ENCODE results near the gene COX8C. TPM values are rescaled to one million over a fixed set of nuclear protein-coding genes. Genes with fewer than 3 reads are reported as not detected.

COX8C gene
- total RNA-seq, 2 experiments from 2014 or later, result not detected

DNA sequence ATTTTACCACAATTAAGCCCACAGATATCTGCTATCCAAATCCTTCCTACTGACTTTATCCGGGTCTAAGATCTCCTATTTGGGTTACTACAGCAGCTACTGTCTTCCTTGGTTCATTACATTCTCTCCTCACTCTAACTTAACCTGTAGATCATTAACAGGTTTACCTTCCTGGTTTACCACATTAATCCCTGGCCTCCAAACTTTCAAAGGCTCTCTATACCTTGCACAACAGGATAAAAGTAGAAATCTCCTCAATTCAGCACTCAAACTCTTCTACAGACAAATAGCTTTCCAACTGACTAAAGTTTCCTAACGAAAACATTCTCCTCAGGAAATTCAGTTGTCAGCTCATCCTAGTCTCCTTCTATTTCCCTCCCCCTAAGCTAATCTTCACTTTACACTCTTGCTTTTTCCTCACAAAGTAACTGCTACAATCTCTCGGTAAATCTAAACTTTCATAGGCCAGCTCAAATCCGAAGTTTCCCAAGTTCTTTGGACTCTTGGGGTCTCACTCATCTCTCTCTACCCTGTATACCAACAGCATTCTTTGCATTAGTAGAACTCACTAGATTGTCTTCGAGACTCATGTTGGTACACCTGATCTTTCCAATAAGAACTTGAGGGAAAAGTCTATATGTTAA is 16.9 kb upstream of the COX8C start:
- H3K27ac Mint-ChIP-seq, result no peak overlapping the region
- CTCF ChIA-PET, result no interaction called here
- no peak overlapping the region for H3K4me3 Mint-ChIP-seq
- no peaks in the 10 kb centered on the region for H3K9me3 Mint-ChIP-seq
- peaks cover 2% of the 10 kb centered on the region for H3K36me3 Mint-ChIP-seq (ENCODE audit: low read depth)
- no peak for DNase-seq
- POLR2A ChIA-PET, result no interaction called here
- no peaks in the 10 kb centered on the region for H3K27me3 Mint-ChIP-seq
- H3K4me1 Mint-ChIP-seq, result peaks cover 48% of the 10 kb centered on the region

- ChIA-PET POLR2A (no interaction called here), CTCF (no interaction called here)
- Mint-ChIP-seq H3K4me1 (peaks cover 48% of the 10 kb centered on the region), H3K27me3 (no peaks in the 10 kb centered on the region), H3K9me3 (no peaks in the 10 kb centered on the region), H3K27ac (no peak overlapping the region), H3K36me3 (ENCODE audit: low read depth) (no peaks in the 10 kb centered on the region), H3K4me3 (peak overlapping the region; percentile 91)
- DNase-seq, result no peak
Observed at GRCh38 chr14:93330609-93331000, 16.4 kb upstream of the COX8C start.

DNA sequence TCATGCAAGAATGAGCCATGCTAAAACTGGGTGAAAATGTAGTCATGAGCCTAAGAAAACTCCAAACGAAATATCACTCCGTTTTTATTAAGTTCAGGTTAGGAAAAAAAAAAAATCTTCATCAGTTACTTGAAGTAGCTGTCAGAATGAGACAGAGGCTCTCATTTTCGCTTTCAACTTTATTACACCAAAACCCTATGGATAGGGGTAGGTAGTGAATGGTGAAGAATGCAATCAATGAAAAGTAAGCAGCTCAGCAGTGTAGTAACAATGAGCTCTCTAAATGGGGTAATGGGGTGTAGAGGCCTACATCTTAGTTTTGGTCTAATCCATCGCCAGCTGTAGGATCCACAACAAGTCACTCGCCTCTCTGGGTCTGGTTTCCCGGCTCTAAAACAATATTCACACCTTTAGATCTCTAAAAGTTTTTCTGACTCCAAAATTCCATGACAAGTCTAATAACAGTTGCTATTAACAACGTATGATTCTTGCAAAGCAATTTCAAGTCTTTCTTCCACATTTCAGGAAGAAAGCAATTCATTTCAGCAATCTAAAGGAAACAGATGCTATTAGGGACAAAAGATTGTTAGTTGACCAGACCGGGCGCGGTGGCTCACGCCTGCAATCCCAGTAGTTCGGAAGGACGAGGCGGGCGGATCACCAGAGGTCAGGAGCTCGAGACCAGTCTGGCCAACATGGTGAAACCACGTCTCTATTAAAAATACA is 15.8 kb upstream of the COX8C start:
- Mint-ChIP-seq H3K27me3 (no peaks in the 10 kb centered on the region), H3K9me3 (no peaks in the 10 kb centered on the region), H3K4me3 (peak overlapping the region; percentile 91), H3K4me1 (peaks cover 48% of the 10 kb centered on the region), H3K27ac (no peak overlapping the region), H3K36me3 (ENCODE audit: low read depth) (no peaks in the 10 kb centered on the region)
- no peak for DNase-seq
- ChIA-PET CTCF (interaction anchor here (1.0 kb wide), 1 partner anchor 154 kb away, joined by 3 read pairs; no protein-coding TSS in a partner anchor), POLR2A (no interaction called here)

DNA sequence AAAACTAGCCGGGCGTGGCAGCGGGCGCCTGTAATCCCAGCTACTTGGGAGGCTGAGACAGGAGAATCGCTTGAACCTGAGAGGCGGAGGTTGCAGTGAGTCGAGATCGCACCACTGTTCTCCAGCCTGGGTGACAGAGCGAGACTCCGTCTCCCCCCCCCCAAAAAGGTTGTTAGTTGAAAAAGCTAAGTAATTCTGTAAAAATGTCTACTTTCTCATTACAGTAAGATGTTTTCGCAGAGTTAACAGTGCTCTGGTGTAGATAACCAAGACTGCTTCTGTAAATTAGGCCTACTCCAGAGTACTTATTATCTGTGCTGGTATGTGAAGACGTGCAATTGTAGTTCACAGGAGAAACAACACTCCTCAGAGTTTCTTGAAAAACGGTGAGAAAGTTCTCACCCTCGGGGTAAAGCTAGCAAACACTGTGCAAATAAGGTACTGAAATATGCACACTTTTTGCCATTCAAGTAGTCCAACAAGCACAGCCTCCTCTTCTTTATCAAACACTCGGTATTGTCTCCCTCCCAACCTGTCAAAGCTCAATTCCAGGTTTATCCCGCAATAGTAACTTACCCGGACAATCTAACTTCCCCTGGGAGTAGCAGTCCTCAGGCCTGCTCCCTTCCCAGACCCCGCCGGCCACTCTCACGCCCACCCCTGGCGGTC is 15.1 kb upstream of the COX8C start:
- CTCF ChIA-PET, result interaction anchor here (0.6 to 1.0 kb wide), 2 partner anchors 15 to 155 kb away, joined by 3 to 4 read pairs; no protein-coding TSS in a partner anchor
- no peaks in the 10 kb centered on the region for H3K36me3 Mint-ChIP-seq (ENCODE audit: low read depth)
- H3K4me3 Mint-ChIP-seq, result peak overlapping the region; percentile 91
- no peak for DNase-seq
- H3K9me3 Mint-ChIP-seq, result peaks cover 3% of the 10 kb centered on the region
- POLR2A ChIA-PET, result no interaction called here
- H3K27ac Mint-ChIP-seq, result peak overlapping the region; percentile 90
- peaks cover 48% of the 10 kb centered on the region for H3K4me1 Mint-ChIP-seq
- no peaks in the 10 kb centered on the region for H3K27me3 Mint-ChIP-seq

- Mint-ChIP-seq H3K4me1 (peaks cover 47% of the 10 kb centered on the region), H3K9me3 (peaks cover 7% of the 10 kb centered on the region), H3K27ac (peak overlapping the region; percentile 90), H3K4me3 (peak overlapping the region; percentile 91), H3K36me3 (ENCODE audit: low read depth) (no peaks in the 10 kb centered on the region), H3K27me3 (no peaks in the 10 kb centered on the region)
- ChIA-PET POLR2A (no interaction called here), CTCF (interaction anchor here (0.6 to 1.0 kb wide), 2 partner anchors 15 to 155 kb away, joined by 3 to 4 read pairs; no protein-coding TSS in a partner anchor)
- DNase-seq, result peak; percentile 31
Observed at GRCh38 chr14:93332397-93332852, 14.6 kb upstream of the COX8C start.

- peak within 1 kb of the TSS; percentile 91 for H3K4me3 Mint-ChIP-seq
- peak; percentile 94 for DNase-seq
- no peaks in the 10 kb centered on the region for H3K36me3 Mint-ChIP-seq (ENCODE audit: low read depth)
- ChIA-PET POLR2A (no interaction called here), CTCF (no interaction called here)
- peak within 1 kb of the TSS; percentile 90 for H3K27ac Mint-ChIP-seq
- no peaks in the 10 kb centered on the region for H3K27me3 Mint-ChIP-seq
- H3K4me1 Mint-ChIP-seq, result peaks cover 42% of the 10 kb centered on the region
- peaks cover 7% of the 10 kb centered on the region for H3K9me3 Mint-ChIP-seq
Observed at GRCh38 chr14:93332853-93333630, 13.9 kb upstream of the COX8C start, which contains the start of gene BTBD7. TSS of gene BTBD7 (minus strand) at chr14:93333036. CDS start at chr14:93296051, 36,985 bp downstream.

- DNase-seq, result no peak
- Mint-ChIP-seq H3K4me1 (peaks cover 42% of the 10 kb centered on the region), H3K27ac (peak overlapping the region; percentile 86), H3K9me3 (peaks cover 7% of the 10 kb centered on the region), H3K4me3 (peak overlapping the region; percentile 91), H3K27me3 (no peaks in the 10 kb centered on the region), H3K36me3 (ENCODE audit: low read depth) (no peaks in the 10 kb centered on the region)
- CTCF ChIA-PET, result no interaction called here
- POLR2A ChIA-PET, result no interaction called here
Observed at GRCh38 chr14:93333631-93334103, 13.3 kb upstream of the COX8C start.

DNA sequence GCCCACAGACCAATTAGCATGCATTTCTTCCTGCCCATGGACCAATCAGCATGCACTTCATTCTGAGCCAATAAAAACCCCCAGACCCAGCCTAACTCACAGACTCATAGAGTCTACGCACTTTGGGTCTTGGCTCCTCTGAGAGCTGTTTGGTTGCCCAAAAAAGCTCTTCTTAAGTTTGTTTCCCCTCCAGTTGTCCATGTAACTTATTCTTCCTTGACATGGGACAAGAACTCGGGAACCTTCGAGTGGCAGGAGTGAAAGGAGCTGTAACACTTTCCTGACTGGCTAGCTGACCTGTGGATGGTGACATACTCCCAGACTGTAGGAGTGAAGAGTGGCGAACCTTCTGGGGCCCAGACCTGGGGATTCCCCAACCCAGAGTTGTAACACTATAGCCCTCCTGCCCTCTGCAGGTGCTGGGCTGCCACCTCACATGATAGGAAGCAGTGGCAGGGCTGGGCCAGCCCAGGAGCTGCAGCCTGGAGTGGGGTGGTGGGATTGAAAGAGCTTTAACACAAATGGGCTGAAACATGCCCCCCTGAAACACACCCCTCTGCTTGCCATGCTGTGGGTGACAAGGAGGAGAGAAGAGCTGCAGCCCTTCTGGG is 9.7 kb upstream of the COX8C start:
- POLR2A ChIA-PET, result no interaction called here
- Mint-ChIP-seq H3K27ac (no peak overlapping the region), H3K4me3 (no peak overlapping the region), H3K27me3 (no peaks in the 10 kb centered on the region), H3K4me1 (peaks cover 13% of the 10 kb centered on the region), H3K36me3 (ENCODE audit: low read depth) (peaks cover 4% of the 10 kb centered on the region), H3K9me3 (peaks cover 10% of the 10 kb centered on the region)
- CTCF ChIA-PET, result no interaction called here
- no peak for DNase-seq

DNA sequence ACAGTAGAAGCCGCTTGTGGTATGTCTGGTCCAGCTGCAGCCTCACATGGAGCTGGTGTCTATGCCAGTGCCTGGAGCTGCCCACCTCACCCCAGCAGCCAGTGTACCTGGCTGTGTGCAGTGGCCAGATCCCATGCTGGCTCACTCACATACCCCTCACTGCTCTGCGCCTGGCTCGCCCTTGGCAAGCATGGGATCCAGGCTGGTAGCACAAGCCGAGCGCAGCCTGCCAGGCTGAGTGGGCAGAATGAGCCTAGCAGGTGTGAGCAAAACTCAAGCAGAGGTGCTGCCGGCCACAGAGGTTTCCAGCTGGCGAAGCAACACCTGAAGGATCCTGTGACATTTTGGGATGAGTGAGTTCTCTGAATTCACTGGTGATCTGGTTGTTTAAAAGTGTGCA is 9.1 kb upstream of the COX8C start:
- no peak for DNase-seq
- peaks cover 15% of the 10 kb centered on the region for H3K9me3 Mint-ChIP-seq
- no peak overlapping the region for H3K4me3 Mint-ChIP-seq
- ChIA-PET POLR2A (no interaction called here), CTCF (no interaction called here)
- peaks cover 5% of the 10 kb centered on the region for H3K36me3 Mint-ChIP-seq (ENCODE audit: low read depth)
- H3K27me3 Mint-ChIP-seq, result no peaks in the 10 kb centered on the region
- no peak overlapping the region for H3K27ac Mint-ChIP-seq
- H3K4me1 Mint-ChIP-seq, result peaks cover 13% of the 10 kb centered on the region

DNA sequence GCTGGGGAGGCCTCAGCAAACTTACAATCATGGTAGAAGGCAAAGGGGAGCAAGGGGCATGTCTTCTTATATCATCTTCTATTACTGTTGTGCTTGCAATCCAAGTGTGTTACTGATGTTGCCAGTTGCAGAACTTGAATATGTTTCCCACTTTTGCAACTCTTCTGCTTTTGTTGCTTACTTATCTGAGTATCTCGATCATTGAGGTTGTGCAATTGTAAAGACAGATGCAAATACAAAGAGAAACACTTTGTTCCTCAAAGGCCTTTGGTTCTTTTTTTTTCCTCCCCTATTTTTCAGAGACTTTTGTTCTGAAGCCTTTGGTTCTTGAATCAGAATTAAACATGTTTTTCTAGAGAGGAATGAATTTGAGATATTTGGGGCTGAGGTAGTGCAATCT is 3.7 kb upstream of the COX8C start:
- DNase-seq, result no peak

GRCh38 chr14:93343797-93344196 is 3.2 kb upstream of the COX8C start:
- ChIA-PET POLR2A (no interaction called here), CTCF (no interaction called here)
- no peaks in the 10 kb centered on the region for H3K4me1 Mint-ChIP-seq
- no peak overlapping the region for H3K27ac Mint-ChIP-seq
- H3K36me3 Mint-ChIP-seq (ENCODE audit: low read depth), result peaks cover 5% of the 10 kb centered on the region
- peaks cover 3% of the 10 kb centered on the region for H3K27me3 Mint-ChIP-seq
- H3K9me3 Mint-ChIP-seq, result peaks cover 8% of the 10 kb centered on the region
- no peak overlapping the region for H3K4me3 Mint-ChIP-seq
- DNase-seq, result no peak

More for the DNA sequence above, 3.7 kb upstream of the COX8C start:
- Mint-ChIP-seq H3K36me3 (ENCODE audit: low read depth) (peaks cover 5% of the 10 kb centered on the region), H3K4me3 (no peak overlapping the region), H3K4me1 (no peaks in the 10 kb centered on the region), H3K27me3 (peaks cover 3% of the 10 kb centered on the region), H3K27ac (no peak overlapping the region), H3K9me3 (peaks cover 8% of the 10 kb centered on the region)
- ChIA-PET POLR2A (no interaction called here), CTCF (no interaction called here)

GRCh38 chr14:93347850-93348249 is 868 bp downstream of the COX8C start:
- Mint-ChIP-seq H3K9me3 (no peaks in the 10 kb centered on the region), H3K36me3 (ENCODE audit: low read depth) (no peaks in the 10 kb centered on the region), H3K27ac (no peak overlapping the region), H3K4me1 (no peaks in the 10 kb centered on the region), H3K27me3 (peaks cover 5% of the 10 kb centered on the region), H3K4me3 (no peak overlapping the region)
- ChIA-PET POLR2A (no interaction called here), CTCF (interaction anchor here (0.7 kb wide), 1 partner anchor 9 kb away, joined by 3 read pairs; no protein-coding TSS in a partner anchor)
- no peak for DNase-seq

Data from activated CD4-positive, alpha-beta T cell treated with anti-CD3 and anti-CD28 coated beads, Interleukin-2, amount 10 ng/mL, durations not matched to agents 7 days and 5 days (primary cell).